Measurements from ENCODE around the gene CERS6. TPM values are rescaled to one million over a fixed set of nuclear protein-coding genes. Genes with fewer than 3 reads are reported as not detected.
"Not testable (repeated sequence)": the region's sequence is repeated elsewhere in the genome, so short reads cannot be mapped to it uniquely, and the experiment has no call there.

CERS6 gene
- total RNA-seq, 1 experiment from 2014 or later: 12.4 TPM

DNA sequence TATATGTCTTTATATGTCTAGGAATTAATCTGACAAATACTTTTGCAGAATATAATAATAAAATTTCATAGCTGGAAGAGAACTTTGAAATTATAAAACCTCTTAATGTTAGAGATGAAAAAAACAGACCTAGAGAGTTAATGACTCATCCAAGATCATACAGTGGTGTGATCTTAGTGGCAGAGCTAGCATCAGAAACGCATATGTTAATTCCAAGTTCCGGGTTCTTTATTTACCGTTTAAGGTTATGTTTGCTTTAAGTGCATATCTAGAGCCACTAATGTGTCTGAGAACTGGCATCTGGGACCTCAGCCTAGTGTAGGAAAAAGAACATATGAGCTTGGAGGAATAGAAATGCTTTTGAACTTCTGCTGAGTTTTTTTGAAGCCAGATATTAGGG lies 24.3 kb downstream of the CERS6 start:
- H3K36me3 ChIP-seq: no peaks in the 10 kb centered on the region
- DNase-seq: no peak
- H3K9me3 ChIP-seq: no peaks in the 10 kb centered on the region
- no peak overlapping the region for H3K4me3 ChIP-seq
- no peaks in the 10 kb centered on the region for H3K27me3 ChIP-seq

DNA sequence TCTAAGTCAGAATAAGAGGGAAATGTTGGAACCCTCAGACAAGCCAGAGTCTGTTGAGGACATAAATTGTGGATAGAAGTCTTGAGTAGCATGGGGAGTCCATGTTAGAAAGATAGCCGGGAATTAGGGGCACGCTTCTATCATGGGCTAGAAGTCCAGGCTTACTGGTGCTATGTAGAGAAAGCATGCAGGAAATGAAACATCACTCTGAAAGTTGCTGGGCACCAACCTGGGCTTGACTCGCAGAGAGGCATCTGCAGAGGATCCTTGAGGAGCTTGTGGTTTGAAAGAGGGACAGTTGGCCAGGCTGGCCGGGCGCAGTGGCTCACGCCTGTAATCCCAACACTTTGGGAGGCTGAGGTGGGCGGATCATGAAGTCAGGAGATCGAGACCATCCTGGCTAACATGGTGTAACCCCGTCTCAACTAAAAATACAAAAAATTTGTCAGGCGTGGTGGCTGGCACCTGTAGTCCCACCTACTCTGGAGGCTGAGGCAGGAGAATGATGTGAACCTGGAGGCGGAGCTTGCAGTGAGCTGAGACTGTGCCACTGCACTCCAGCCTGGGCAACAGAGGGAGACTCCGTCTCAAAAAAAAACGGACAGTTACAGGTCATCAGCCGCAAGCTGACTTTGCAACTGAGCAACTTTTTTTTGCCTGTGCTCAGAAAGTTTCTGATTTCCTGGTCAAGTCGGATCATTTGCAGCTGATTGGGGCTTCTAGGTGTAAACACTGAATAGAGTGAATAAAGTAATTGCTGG lies 24.9 kb downstream of the CERS6 start:
- no peak overlapping the region for H3K4me3 ChIP-seq
- no peaks in the 10 kb centered on the region for H3K27me3 ChIP-seq
- H3K9me3 ChIP-seq: no peaks in the 10 kb centered on the region; the same call in 1 of the 2 replicates
- no peaks in the 10 kb centered on the region for H3K36me3 ChIP-seq
- DNase-seq: no peak

DNA sequence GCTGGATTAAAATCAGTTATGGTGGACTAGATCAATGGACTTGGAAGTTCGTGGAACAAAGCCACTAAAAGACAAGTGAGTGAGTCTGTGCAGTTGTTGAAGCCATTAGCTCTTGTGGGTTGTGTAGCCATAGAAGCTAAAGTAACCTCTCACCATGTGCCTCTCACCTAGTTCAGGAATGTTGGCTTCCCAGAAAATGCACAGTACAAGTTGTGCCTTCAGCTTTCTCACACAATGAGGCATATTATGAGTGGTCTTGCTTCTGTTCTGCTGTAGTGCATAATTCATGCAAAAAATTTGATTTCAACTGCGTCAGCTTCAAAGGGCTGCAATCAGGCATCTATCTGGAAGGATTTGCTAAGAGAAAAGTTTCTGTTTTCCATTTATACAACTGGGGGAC lies 26.2 kb downstream of the CERS6 start:
- Histone ChIP-seq H3K36me3 (no peaks in the 10 kb centered on the region), H3K9me3 (no peaks in the 10 kb centered on the region; the same call in 1 of the 2 replicates), H3K27me3 (no peaks in the 10 kb centered on the region), H3K4me3 (no peak overlapping the region)
- DNase-seq: no peak

DNA sequence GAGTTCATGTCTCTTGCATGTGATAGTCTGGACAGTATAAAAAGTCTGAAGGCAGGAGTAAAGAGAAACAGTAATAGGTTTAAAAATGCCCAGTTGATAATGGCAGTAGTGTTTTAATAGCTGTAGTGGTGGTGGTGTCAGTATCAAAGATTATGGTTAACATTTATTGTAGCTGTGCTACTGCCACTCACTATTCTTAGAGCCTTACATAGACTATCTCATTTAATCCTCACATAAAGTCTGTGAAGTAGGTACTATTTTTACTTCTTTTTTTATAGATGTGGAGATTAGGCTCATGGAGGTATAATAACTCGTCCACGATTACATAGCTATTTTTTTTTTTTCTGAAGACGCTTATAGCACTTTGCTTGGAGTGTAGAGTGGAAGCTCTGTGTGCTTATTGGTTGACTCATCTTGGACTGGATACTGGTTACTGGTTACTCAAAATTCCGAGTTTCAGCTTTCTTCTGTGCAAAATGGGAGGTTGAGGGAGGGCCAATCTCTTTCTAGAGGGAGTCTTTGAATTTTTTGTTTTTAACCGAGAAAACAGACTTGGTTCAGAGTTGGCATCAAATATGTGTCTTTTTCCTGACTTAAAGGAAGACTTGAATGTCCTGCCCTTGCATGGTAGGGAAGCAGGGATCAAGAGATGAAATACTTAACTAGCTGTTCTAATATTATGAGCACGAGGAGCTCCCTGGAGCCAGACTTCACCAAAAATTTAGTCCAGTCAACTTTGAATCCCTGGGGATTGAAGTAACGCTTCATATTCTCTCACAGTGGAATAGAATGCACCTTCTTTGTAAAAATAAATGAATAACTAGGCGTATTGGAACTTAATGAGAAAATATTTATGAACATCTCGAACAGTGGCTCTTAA lies 27.1 kb downstream of the CERS6 start:
- Histone ChIP-seq H3K36me3 (no peaks in the 10 kb centered on the region), H3K27me3 (no peaks in the 10 kb centered on the region), H3K9me3 (peaks cover under 1% of the 10 kb centered on the region; the same call in 1 of the 2 replicates), H3K4me3 (no peak overlapping the region)
- no peak for DNase-seq

DNA sequence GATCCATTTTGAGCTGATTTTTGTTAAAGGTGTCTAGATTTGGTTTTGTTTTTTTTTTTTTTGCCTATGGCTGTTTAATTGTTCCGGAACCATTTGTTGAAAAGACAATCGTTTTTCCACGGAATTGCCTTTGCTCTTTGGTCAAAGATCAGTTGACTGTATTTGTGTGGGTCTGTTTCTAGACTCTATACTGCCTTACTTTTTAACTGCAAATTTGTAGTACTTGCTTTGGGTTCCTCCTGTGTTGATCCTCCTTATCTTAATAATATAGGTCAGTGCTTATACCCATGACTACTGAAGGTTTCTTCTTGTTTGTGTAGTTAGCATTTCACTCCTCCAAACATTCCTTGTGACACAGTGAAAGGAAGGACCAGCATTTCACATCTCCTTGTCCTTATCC lies 30.4 kb downstream of the CERS6 start:
- no peak overlapping the region for H3K4me3 ChIP-seq
- peaks cover 8% of the 10 kb centered on the region; the same call in 1 of the 2 replicates for H3K9me3 ChIP-seq
- no peaks in the 10 kb centered on the region for H3K36me3 ChIP-seq
- no peaks in the 10 kb centered on the region for H3K27me3 ChIP-seq
- DNase-seq: no peak

DNA sequence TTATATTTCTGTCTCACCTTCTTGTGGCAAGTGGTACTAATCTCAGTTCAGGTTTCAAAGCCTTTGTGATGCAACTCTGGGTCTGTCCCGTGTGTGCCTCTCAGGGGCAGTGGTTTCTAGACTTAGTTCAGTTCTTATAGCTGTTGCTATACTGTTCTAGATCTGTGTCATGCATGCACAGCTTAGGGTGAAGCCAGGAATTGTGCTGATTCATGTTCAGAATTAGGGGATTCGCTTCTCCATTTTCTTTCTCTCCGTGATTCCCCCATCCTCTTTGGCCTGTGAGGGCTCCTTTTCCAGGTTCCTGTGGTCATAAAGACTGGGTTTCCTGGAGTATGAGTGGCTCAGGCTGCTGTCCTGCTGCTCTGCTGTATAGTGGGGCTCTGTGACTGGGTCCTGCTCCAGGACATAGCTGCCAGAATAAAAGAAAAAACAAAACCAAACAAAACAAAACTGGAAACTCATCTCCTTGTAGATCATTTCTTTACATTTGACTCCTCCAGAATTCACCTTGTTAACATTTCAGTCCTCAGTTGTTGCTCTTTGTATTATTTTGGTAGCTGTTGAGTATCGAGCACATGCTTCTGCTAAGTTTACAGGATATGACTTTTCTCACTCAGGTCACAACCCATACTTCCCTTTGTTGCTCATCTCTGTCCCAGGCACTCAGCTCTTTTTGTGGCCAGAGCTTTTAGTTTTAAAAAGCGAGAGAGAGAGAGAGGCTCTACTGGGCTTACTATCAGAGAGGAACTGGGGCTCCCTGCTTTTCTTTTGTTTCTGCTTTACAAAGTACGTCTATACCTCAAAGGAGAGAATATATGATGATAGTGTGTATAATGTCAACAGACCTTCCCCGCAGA lies 34.2 kb downstream of the CERS6 start:
- peak; percentile 35 for DNase-seq
- H3K36me3 ChIP-seq: no peaks in the 10 kb centered on the region
- H3K4me3 ChIP-seq: peak overlapping the region; percentile 31
- no peaks in the 10 kb centered on the region for H3K27me3 ChIP-seq
- peaks cover 8% of the 10 kb centered on the region; the same call in 1 of the 2 replicates for H3K9me3 ChIP-seq

DNA sequence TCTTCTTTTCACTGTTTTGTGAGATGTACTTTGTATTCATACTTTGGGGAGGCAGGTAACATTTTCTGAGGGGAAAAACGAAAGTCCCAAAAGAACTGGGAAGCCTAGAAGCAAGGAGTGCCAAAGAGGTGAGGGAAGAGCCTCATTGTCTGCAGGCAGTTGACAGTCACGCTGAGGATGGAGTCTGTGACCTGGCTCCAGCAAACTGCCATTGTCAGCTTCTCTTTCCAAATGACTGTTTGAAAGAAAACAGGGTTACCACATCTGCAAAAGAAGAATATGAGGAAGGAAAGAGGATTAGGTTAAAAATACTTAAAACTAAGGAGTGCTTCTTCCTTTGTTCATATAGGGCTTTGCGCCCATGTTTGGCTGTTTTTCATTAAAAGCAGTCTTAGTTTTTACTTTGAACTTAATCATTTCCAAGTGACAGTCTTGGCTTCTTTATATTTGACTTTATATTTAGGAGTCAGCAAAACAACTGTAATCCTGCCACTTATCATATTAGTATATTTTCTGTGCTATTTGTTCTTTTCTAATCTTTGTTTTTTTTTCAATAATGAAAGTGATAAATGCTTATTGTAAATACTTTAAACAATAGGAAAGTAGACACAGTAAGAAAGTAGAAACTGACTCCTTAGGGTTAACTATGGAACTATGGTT lies 35.0 kb downstream of the CERS6 start:
- Histone ChIP-seq H3K4me3 (peak overlapping the region; percentile 31), H3K9me3 (peaks cover 8% of the 10 kb centered on the region; the same call in 1 of the 2 replicates), H3K27me3 (no peaks in the 10 kb centered on the region), H3K36me3 (no peaks in the 10 kb centered on the region)
- peak; percentile 2 for DNase-seq

DNA sequence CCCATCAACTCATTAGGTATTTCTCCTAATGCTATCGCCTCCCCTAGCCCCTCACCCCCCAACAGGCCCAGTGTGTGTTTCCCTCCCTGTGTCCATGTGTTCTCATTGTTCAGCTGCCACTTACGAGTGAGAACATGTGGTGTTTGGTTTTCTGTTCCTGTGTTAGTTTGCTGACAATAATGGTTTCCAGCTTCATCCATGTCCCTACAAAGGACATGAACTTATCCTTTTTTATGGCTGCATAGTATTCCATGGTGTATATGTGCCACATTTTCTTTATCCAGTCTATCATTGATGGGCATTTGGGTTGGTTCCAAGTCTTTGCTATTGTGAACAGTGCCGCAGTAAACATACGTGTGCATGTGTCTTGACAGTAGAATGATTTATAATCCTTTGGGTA lies 35.7 kb downstream of the CERS6 start:
- not testable (repeated sequence) for H3K9me3 ChIP-seq, H3K27me3 ChIP-seq, H3K36me3 ChIP-seq, DNase-seq, H3K4me3 ChIP-seq

DNA sequence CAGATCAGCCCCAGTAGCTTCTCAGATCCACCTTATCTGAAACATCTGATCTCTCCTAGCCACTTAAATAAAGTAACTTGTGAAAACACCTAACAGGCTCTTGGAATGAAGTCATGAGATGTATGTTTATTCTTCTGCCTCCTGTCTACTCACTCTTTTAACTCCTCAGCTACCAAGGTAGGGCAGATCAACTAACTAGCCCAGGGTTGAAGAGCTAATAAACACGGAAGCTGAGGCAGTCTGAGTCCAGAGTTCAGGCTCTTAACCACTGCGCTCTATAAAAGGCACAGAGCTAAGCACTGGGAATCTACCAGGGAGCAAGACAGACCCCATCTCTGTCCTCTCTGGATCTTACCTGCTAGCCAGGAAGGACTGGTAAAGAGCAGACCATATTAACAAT lies 37.1 kb downstream of the CERS6 start:
- H3K4me3 ChIP-seq, H3K9me3 ChIP-seq, DNase-seq, H3K36me3 ChIP-seq, H3K27me3 ChIP-seq: not testable (repeated sequence)

DNA sequence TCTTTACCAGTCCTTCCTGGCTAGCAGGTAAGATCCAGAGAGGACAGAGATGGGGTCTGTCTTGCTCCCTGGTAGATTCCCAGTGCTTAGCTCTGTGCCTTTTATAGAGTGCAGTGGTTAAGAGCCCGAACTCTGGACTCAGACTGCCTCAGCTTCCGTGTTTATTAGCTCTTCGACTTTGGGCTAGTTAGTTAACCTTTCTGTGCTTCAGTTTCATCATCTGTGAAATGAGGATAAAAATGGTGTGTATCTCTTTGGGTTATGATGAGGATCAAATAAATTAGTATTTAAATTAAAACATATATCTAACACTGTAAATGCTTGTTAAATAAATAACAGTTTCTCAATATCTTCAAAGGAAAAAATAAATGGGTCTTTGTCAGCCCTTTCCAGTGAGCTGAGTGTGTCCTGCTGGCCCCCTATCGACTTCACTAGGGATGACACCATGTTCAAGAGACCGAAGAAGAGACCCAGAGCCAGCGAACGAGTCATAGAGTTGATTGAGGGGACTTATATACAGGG lies 38.2 kb downstream of the CERS6 start:
- Histone ChIP-seq H3K9me3 (no peaks in the 10 kb centered on the region), H3K4me3 (no peak overlapping the region), H3K27me3 (no peaks in the 10 kb centered on the region), H3K36me3 (no peaks in the 10 kb centered on the region)
- peak; percentile 38 for DNase-seq

DNA sequence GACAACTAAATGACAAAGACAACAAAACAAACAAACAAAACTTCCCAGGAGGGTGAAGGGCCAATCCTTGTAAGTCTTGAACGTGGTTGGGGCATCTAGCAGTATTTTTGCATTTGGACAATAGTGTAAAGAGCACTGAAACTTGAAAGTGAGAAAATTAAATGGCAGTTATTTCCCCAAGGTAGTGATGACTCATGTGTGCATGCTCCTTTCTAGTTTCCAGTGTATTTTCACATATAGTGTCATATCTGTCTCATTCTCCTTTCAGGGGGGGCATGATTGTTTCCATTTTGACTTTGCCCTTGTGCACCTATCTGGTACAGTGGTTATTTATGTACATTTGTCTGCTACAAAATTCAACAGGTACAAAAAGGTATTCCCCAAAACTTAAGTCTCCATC lies 39.5 kb downstream of the CERS6 start:
- Histone ChIP-seq H3K4me3 (no peak overlapping the region), H3K9me3 (no peaks in the 10 kb centered on the region)

DNA sequence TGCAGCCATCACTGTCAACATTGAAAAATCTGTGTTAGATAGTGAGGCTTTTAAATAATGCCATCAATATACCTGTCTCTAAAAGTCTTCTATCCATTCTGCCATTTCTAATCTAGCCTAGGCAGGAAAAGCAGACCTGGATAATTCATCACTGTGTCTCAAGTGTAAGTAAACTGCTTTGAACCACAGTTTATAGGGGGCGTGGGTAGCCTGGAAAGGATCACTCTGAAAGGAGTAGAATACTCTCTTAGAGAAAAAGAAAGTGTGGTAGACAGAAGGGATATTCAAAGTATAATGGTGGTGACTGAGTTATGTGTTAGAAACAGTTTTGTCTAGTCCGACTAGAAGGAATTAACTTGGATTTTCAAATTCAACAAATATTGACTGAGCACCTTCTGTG lies 40.8 kb downstream of the CERS6 start:
- no peaks in the 10 kb centered on the region for H3K36me3 ChIP-seq
- no peaks in the 10 kb centered on the region for H3K27me3 ChIP-seq
- no peak overlapping the region for H3K4me3 ChIP-seq
- DNase-seq: no peak
- no peaks in the 10 kb centered on the region for H3K9me3 ChIP-seq

More for the DNA sequence above, 39.5 kb downstream of the CERS6 start:
- no peaks in the 10 kb centered on the region for H3K27me3 ChIP-seq
- no peak for DNase-seq
- H3K36me3 ChIP-seq: no peaks in the 10 kb centered on the region

DNA sequence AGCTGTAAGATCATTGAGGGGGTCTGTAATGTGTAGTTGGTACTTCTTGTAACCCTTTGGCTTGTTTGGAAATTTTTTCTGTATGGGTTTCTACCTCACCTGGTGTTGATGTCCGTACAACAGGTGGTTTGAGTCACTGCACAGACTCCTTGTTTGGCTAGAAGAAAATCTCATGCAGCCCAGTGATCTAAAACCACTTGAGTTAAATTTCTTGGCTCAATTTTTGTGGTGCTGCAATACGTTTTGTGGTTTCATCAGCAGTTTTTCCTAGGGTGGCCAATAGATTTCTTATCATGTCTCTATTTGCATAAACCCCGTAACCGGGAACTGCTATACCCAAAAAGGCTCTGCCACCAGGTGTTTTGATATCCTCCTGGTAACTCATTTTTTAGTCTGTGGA lies 43.4 kb downstream of the CERS6 start:
- Histone ChIP-seq H3K27me3 (no peaks in the 10 kb centered on the region), H3K4me3 (no peak overlapping the region), H3K9me3 (peaks cover 5% of the 10 kb centered on the region; the same call in 1 of the 2 replicates), H3K36me3 (no peaks in the 10 kb centered on the region)
- DNase-seq: no peak

DNA sequence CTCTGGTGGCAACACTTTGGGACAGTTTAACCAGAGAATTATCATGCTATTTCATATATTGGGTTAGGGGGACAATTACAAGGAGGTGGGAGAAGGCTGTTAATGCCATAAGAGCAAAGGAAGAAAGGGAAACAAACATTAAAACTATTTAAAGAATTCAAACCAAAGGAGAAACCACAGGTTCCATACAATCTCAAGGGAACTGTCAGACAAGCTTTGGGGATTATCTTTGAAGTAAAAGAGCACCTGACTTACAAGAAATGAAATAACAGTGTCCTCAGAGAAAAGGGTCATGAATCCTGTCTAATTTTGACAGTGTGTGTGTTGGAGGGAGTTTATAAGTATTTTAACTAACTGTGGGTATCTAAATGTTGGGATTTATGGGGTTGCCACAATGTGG lies 44.4 kb downstream of the CERS6 start:
- H3K36me3 ChIP-seq: no peaks in the 10 kb centered on the region
- no peak for DNase-seq
- H3K9me3 ChIP-seq: peaks cover 5% of the 10 kb centered on the region; the same call in 1 of the 2 replicates
- no peak overlapping the region for H3K4me3 ChIP-seq
- H3K27me3 ChIP-seq: no peaks in the 10 kb centered on the region

DNA sequence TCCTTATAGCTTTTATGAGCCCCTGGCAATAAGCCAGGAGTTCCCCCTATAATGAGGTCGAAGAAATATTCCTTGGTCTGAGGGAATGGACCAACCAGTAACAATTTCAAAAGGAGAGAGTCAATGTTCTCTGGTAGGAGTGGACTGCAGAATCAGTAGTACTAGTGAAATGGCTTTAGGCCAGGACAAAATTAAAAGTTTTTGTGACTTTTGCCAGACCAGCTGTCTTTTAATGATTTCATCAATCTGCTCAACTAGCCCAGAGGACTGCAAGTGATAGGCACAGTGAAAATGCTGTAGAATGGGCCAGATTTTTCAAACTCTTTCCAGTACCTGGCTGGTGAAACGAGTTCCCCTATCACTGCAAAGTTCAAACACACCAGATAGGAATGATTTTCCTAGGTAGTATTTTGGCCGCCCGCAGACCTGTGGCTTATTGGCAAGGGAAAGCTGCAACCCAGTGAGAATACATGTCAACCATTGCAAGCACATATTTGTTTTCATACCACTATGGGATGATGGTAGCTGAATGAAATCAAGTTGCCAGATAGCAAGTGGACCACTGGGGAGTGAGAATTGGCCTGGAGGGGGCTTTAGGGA lies 45.5 kb downstream of the CERS6 start:
- H3K36me3 ChIP-seq: no peaks in the 10 kb centered on the region
- H3K27me3 ChIP-seq: no peaks in the 10 kb centered on the region
- H3K9me3 ChIP-seq: peaks cover 5% of the 10 kb centered on the region; the same call in 1 of the 2 replicates
- DNase-seq: no peak
- no peak overlapping the region for H3K4me3 ChIP-seq

DNA sequence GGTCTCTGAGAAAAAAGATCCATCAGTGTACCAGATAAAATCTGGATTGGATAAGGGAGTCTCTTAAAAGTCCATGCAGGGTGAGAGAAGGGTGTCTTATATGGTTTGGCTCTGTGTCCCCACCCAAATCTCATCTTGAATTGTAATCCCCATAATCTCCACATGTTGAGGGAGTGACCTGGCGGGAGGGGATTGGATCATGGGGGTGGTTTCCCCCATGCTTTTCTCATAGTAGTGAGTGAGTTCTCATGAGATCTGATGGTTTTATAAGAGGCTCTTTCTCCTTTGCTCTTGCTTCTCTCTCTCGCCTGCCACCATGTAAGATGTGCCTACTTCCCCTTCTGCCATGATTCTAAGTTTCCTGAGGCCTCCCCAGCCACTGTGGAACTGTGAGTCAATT lies 46.8 kb downstream of the CERS6 start:
- not testable (repeated sequence) for H3K9me3 ChIP-seq, DNase-seq, H3K27me3 ChIP-seq, H3K36me3 ChIP-seq, H3K4me3 ChIP-seq

Data from MG63 (cell line).